Measurements from ENCODE around the gene ARID2. TPM values are rescaled to one million over a fixed set of nuclear protein-coding genes. Genes with fewer than 3 reads are reported as not detected.
A peak's percentile ranks its signal among the peaks of the same experiment; 100 is the strongest.

Gene ARID2
- total and polyA plus RNA-seq, 2 of the 13 experiments (the other 11 are each of a cell fraction or from before 2014, with no cell fraction given) = 15.9 to 22.2 TPM

DNA sequence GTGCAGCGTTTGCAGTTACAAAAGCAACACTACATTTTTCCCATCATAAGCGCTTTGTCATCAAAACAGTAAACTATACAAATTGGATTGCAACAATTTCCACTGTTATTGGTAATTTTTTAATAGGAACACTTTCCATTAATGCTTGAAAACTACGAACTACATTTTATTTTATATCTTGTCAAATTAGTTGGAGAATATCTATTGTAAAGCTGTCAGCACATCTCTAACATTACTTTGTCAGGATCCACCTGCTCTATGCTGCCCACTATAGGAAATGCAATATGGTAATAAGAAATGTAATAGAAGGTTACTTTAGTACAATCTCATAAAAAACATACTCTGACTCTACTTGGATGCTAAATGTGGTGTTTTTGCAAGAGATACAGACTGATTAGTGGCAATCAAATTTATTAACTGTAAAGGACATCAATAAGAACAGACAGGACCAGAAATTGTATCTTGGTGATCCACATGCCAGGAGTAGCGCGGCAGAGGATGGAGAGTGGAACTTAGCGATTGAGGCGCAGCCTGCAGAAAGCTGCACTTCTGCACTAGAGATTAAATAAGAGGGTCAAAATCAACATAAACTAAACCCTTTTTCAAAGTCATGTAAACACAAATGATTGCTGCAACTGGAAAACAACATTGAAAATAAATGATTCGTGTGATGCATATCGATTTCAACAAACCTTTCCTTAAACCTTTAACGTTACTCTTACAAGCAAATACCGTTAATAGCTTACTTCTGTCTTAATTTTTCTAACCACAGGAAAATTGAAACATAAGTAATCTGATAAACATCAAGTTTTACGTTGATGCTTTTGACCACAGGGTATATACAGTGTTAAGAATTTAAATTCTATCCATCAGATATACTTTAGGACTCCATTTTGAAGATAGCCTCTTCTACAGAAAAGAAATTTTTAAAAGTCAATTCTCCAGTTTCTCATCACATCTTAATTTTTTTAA lies 3.6 kb upstream of the ARID2 start (continued):
- TF ChIP-seq, protein P1, sequence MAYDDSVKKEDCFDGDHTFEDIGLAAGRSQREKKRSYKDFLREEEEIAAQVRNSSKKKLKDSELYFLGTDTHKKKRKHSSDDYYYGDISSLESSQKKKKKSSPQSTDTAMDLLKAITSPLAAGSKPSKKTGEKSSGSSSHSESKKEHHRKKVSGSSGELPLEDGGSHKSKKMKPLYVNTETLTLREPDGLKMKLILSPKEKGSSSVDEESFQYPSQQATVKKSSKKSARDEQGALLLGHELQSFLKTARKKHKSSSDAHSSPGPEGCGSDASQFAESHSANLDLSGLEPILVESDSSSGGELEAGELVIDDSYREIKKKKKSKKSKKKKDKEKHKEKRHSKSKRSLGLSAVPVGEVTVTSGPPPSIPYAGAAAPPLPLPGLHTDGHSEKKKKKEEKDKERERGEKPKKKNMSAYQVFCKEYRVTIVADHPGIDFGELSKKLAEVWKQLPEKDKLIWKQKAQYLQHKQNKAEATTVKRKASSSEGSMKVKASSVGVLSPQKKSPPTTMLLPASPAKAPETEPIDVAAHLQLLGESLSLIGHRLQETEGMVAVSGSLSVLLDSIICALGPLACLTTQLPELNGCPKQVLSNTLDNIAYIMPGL (CRISPR knock-in tag; IDR thresholded peaks at IDR 0.05; ENCODE audit: borderline replicate concordance in 1 of 2, low read depth in 1 of 2) = peak; percentile 33 to 81; a peak in 3 of 4 replicates
- TF ChIP-seq GTF2F1 (IDR thresholded peaks at IDR 0.05; ENCODE audit: low read length) (no peak), RAD51 (IDR thresholded peaks at IDR 0.05; ENCODE audit: borderline replicate concordance) (no peak), EP300 (IDR thresholded peaks at IDR 0.05; ENCODE audit: low read depth in 2 of 2, low read length in 2 of 2) (no peak), EP300 (CRISPR knock-in tag; IDR thresholded peaks at IDR 0.05; ENCODE audit: borderline replicate concordance) (no peak), SALL2 (CRISPR knock-in tag; IDR thresholded peaks at IDR 0.05) (no peak), ZNF12 (CRISPR knock-in tag; IDR thresholded peaks at IDR 0.05) (no peak), ZNF143 (CRISPR knock-in tag; IDR thresholded peaks at IDR 0.05) (no peak), ZNF292 (CRISPR knock-in tag; IDR thresholded peaks at IDR 0.05; ENCODE audit: borderline replicate concordance, low read depth) (no peak), FOXA1 (IDR thresholded peaks at IDR 0.05) (no peak), FOXA1 (CRISPR knock-in tag; IDR thresholded peaks at IDR 0.05) (no peak), GFI1 (CRISPR knock-in tag; IDR thresholded peaks at IDR 0.05; ENCODE audit: borderline replicate concordance) (no peak), ERF (CRISPR knock-in tag; IDR thresholded peaks at IDR 0.05) (no peak), SAP130 (CRISPR knock-in tag; IDR thresholded peaks at IDR 0.05; ENCODE audit: low read depth) (peak; percentile 48; the same call in 1 of the 2 replicates), RBAK (CRISPR knock-in tag; IDR thresholded peaks at IDR 0.05) (no peak), KLF13 (CRISPR knock-in tag; IDR thresholded peaks at IDR 0.05) (no peak), SNAI1 (CRISPR knock-in tag; IDR thresholded peaks at IDR 0.05; ENCODE audit: borderline replicate concordance) (no peak)
- TF ChIP-seq, protein P2, sequence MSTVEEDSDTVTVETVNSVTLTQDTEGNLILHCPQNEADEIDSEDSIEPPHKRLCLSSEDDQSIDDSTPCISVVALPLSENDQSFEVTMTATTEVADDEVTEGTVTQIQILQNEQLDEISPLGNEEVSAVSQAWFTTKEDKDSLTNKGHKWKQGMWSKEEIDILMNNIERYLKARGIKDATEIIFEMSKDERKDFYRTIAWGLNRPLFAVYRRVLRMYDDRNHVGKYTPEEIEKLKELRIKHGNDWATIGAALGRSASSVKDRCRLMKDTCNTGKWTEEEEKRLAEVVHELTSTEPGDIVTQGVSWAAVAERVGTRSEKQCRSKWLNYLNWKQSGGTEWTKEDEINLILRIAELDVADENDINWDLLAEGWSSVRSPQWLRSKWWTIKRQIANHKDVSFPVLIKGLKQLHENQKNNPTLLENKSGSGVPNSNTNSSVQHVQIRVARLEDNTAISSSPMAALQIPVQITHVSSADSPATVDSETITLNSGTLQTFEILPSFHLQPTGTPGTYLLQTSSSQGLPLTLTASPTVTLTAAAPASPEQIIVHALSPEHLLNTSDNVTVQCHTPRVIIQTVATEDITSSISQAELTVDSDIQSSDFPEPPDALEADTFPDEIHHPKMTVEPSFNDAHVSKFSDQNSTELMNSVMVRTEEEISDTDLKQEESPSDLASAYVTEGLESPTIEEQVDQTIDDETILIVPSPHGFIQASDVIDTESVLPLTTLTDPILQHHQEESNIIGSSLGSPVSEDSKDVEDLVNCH (CRISPR knock-in tag; IDR thresholded peaks at IDR 0.05) = no peak
- TF ChIP-seq, protein P3, sequence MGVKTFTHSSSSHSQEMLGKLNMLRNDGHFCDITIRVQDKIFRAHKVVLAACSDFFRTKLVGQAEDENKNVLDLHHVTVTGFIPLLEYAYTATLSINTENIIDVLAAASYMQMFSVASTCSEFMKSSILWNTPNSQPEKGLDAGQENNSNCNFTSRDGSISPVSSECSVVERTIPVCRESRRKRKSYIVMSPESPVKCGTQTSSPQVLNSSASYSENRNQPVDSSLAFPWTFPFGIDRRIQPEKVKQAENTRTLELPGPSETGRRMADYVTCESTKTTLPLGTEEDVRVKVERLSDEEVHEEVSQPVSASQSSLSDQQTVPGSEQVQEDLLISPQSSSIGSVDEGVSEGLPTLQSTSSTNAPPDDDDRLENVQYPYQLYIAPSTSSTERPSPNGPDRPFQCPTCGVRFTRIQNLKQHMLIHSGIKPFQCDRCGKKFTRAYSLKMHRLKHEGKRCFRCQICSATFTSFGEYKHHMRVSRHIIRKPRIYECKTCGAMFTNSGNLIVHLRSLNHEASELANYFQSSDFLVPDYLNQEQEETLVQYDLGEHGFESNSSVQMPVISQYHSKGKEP (CRISPR knock-in tag; IDR thresholded peaks at IDR 0.05) = no peak
- TF ChIP-seq, protein P4, sequence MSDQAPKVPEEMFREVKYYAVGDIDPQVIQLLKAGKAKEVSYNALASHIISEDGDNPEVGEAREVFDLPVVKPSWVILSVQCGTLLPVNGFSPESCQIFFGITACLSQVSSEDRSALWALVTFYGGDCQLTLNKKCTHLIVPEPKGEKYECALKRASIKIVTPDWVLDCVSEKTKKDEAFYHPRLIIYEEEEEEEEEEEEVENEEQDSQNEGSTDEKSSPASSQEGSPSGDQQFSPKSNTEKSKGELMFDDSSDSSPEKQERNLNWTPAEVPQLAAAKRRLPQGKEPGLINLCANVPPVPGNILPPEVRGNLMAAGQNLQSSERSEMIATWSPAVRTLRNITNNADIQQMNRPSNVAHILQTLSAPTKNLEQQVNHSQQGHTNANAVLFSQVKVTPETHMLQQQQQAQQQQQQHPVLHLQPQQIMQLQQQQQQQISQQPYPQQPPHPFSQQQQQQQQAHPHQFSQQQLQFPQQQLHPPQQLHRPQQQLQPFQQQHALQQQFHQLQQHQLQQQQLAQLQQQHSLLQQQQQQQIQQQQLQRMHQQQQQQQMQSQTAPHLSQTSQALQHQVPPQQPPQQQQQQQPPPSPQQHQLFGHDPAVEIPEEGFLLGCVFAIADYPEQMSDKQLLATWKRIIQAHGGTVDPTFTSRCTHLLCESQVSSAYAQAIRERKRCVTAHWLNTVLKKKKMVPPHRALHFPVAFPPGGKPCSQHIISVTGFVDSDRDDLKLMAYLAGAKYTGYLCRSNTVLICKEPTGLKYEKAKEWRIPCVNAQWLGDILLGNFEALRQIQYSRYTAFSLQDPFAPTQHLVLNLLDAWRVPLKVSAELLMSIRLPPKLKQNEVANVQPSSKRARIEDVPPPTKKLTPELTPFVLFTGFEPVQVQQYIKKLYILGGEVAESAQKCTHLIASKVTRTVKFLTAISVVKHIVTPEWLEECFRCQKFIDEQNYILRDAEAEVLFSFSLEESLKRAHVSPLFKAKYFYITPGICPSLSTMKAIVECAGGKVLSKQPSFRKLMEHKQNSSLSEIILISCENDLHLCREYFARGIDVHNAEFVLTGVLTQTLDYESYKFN (CRISPR knock-in tag; conservative IDR thresholded peaks at IDR 0.05) = no peak

All from HepG2 (cell line).